Endodermal cell (in vitro differentiated cells): ENCODE data around the gene PDGFRB. TPM values are rescaled to one million over a fixed set of nuclear protein-coding genes. Genes with fewer than 3 reads are reported as not detected.

Experiments
- DNase-seq: peaks from one replicate; pipeline ENCODE4 v3.0.0-alpha.2; 2017
- H3K27ac ChIP-seq: 2 replicates; pipeline ENCODE4 v1.5.1; 2013; ENCODE audit warnings: mild to moderate bottlenecking, low read depth, low read length, moderate library complexity
- H3K27me3 ChIP-seq: 2 replicates; pipeline ENCODE4 v1.6.1; 2013; ENCODE audit warnings: mild to moderate bottlenecking, low read length, moderate library complexity; ENCODE audit not compliant: insufficient read depth, control insufficient read depth, poor library complexity, severe bottlenecking
- H3K36me3 ChIP-seq: 2 replicates; pipeline ENCODE4 v1.7.0; 2013; ENCODE audit warnings: mild to moderate bottlenecking, low read length, moderate library complexity; ENCODE audit not compliant: control insufficient read depth, insufficient read depth
- H3K4me1 ChIP-seq: one replicate; pipeline ENCODE4 v1.7.0; 2013; ENCODE audit warnings: low read length; ENCODE audit not compliant: control insufficient read depth, insufficient read depth
- H3K4me3 ChIP-seq: 2 replicates; pipeline ENCODE4 v1.5.1; 2013; ENCODE audit warnings: mild to moderate bottlenecking, low read length, moderate library complexity
- H3K9ac ChIP-seq: 2 replicates; pipeline ENCODE4 v1.6.1; 2013; ENCODE audit warnings: mild to moderate bottlenecking, low read length, moderate library complexity; ENCODE audit not compliant: poor library complexity, severe bottlenecking; ENCODE audit errors: extremely low read depth
- H3K9me3 ChIP-seq: 2 replicates; pipeline ENCODE4 v1.6.1; 2013; ENCODE audit warnings: mild to moderate bottlenecking, low read length, moderate library complexity; ENCODE audit not compliant: control insufficient read depth
- H3K27ac Mint-ChIP-seq: 2 replicates; pipeline ENCODE4 v1.8.0; 2020; ENCODE audit warnings: mixed read lengths
- H3K27me3 Mint-ChIP-seq: 2 replicates; pipeline ENCODE4 v1.8.0; 2021; ENCODE audit warnings: mild to moderate bottlenecking, mixed read lengths; ENCODE audit not compliant: insufficient read depth
- H3K36me3 Mint-ChIP-seq: 2 replicates; pipeline ENCODE4 v1.8.0; 2020; ENCODE audit warnings: low read depth, mixed read lengths
- H3K4me1 Mint-ChIP-seq: 2 replicates; pipeline ENCODE4 v1.8.0; 2020; ENCODE audit warnings: mixed read lengths
- H3K4me3 Mint-ChIP-seq: 2 replicates; pipeline ENCODE4 v1.8.0; 2020; ENCODE audit warnings: mild to moderate bottlenecking, moderate library complexity, mixed read lengths
- H3K9me3 Mint-ChIP-seq: 2 replicates; pipeline ENCODE4 v1.8.0; 2020; ENCODE audit warnings: mild to moderate bottlenecking, mixed read lengths
- WGBS, 2 experiments: methylation state at CpG; one replicate each; pipeline versions ENCODE4 v1.1.5 to v1.1.7; 2013; ENCODE audit warnings: missing lambda C conversion rate in 2 of 2, mixed read lengths in 1 of 2; ENCODE audit not compliant: insufficient coverage in 1 of 2, insufficient read length in 1 of 2; 5-methylcytosine and 5-hydroxymethylcytosine counted together
- total RNA-seq, 2 donors: library from RNA; stranded (reverse); fragmentation: NEBNext Ultra II Directional in 1 of 2; extraction: Animal tissue kit (Norgen Biotek cat#: 25700) in 1 of 2; gene quantifications; 2 replicates in 1 of 2; 3 replicates in 1 of 2; pipeline ENCODE4 v1.2.1, GENCODE V29; 2021
- TF ChIP-seq, protein P1 (sequence below): fragments of 200-600 bp; sonication (generic); conservative IDR thresholded peaks from 2 replicates; pipeline ENCODE4 v1.5.0; 2021; ENCODE audit warnings: antibody characterized with exemption, mild to moderate bottlenecking

Gene PDGFRB
- total RNA-seq, 2 donors from 2014 or later = 4.1 to 6.5 TPM

- Mint-ChIP-seq H3K36me3 (no peaks in the 10 kb centered on the region), H3K27me3 (peaks cover 56% of the 10 kb centered on the region), H3K27ac (no peak overlapping the region), H3K4me3 (no peak overlapping the region), H3K9me3 (no peaks in the 10 kb centered on the region), H3K4me1 (peaks cover 5% of the 10 kb centered on the region)
- no peak overlapping the region for H3K27ac ChIP-seq
- H3K36me3 ChIP-seq = no peaks in the 10 kb centered on the region
- H3K9ac ChIP-seq = no peak overlapping the region
- peaks cover 12% of the 10 kb centered on the region for H3K27me3 ChIP-seq
- H3K4me3 ChIP-seq = no peak overlapping the region
- 71 to 80% methylated on average over 3 to 4 of the region's 4 CpGs for WGBS, 2 experiments
- no peaks in the 10 kb centered on the region for H3K9me3 ChIP-seq
- H3K4me1 ChIP-seq = no peaks in the 10 kb centered on the region
- DNase-seq = no peak
- TF ChIP-seq, protein P1, sequence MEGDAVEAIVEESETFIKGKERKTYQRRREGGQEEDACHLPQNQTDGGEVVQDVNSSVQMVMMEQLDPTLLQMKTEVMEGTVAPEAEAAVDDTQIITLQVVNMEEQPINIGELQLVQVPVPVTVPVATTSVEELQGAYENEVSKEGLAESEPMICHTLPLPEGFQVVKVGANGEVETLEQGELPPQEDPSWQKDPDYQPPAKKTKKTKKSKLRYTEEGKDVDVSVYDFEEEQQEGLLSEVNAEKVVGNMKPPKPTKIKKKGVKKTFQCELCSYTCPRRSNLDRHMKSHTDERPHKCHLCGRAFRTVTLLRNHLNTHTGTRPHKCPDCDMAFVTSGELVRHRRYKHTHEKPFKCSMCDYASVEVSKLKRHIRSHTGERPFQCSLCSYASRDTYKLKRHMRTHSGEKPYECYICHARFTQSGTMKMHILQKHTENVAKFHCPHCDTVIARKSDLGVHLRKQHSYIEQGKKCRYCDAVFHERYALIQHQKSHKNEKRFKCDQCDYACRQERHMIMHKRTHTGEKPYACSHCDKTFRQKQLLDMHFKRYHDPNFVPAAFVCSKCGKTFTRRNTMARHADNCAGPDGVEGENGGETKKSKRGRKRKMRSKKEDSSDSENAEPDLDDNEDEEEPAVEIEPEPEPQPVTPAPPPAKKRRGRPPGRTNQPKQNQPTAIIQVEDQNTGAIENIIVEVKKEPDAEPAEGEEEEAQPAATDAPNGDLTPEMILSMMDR = no peak
Observed at GRCh38 chr5:150178262-150178661, 22.6 kb upstream of the PDGFRB start.

DNA sequence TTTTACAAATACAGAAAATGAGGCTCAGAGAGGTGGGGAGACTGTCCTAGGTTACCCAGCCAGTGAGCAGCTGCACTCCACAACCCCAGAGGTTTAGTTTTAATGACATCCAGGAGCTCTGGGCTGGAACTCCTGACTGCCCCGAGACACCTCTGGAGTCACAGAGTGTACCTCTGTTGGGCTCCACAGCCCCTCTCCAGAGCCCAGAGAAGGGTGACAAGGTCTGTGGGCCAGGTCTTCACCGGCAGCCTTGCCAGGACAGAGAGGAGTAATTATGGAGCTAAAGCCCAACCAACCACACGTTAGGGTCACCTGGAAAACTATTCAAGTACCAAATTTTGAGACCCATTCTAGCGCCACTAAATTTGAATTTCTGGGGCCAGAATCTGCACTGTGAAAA is 22.1 kb upstream of the PDGFRB start:
- no peaks in the 10 kb centered on the region for H3K9me3 ChIP-seq
- no peak overlapping the region for H3K9ac ChIP-seq
- H3K9me3 Mint-ChIP-seq = no peaks in the 10 kb centered on the region
- no peak overlapping the region for H3K27ac ChIP-seq
- WGBS, 2 experiments = 87 to 88% methylated on average over 4 of the region's 4 CpGs
- H3K27me3 ChIP-seq = peaks cover 7% of the 10 kb centered on the region
- no peaks in the 10 kb centered on the region for H3K36me3 ChIP-seq
- no peak for DNase-seq
- peaks cover 3% of the 10 kb centered on the region for H3K4me1 ChIP-seq
- no peak overlapping the region for H3K27ac Mint-ChIP-seq
- H3K4me3 ChIP-seq = no peak overlapping the region
- no peak overlapping the region for H3K4me3 Mint-ChIP-seq
- peaks cover 11% of the 10 kb centered on the region for H3K4me1 Mint-ChIP-seq
- H3K36me3 Mint-ChIP-seq = no peaks in the 10 kb centered on the region
- TF ChIP-seq, protein P1 = no peak
- H3K27me3 Mint-ChIP-seq = peaks cover 53% of the 10 kb centered on the region

DNA sequence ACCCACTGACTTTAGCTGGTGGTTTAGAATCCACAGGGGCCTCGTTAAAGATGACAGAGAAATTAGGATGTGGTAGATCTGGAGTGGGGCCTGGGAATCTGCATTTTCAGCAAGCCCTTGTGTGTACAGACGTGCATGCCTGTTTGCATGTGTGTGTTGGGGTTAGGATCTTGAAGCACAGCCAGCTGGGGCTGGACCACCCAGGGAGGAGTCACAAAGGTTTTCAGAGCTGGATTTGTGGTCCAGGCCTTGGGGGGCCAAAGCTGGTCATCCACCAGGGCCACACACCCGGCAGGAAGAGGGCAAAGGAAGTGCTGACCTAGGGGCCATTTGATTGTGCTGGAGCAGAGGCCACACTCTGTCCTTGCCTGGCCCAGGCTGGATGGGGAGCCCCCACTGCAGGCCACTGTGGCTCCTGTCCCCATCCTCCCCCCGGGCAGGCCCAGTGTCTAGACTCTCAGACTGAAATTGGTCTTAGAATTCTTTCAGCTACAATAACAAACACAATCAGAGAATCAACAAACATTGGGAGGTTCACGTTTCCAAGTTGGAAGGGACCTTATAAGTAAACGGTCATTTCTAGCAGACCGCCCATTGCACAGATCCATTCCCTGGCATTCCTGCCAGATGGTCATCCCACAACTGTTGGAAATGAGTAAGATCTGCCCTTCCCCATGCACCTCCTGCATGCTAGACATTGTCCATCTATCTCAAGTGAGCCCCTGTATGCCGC is 21.3 kb upstream of the PDGFRB start:
- Mint-ChIP-seq H3K4me1 (peaks cover 18% of the 10 kb centered on the region), H3K36me3 (no peaks in the 10 kb centered on the region), H3K4me3 (no peak overlapping the region), H3K27ac (no peak overlapping the region), H3K27me3 (peaks cover 56% of the 10 kb centered on the region), H3K9me3 (no peaks in the 10 kb centered on the region)
- WGBS, 2 experiments = 89% methylated on average over 7 to 8 of the region's 8 CpGs
- peaks cover 7% of the 10 kb centered on the region for H3K27me3 ChIP-seq
- peaks cover 3% of the 10 kb centered on the region for H3K4me1 ChIP-seq
- no peak overlapping the region for H3K4me3 ChIP-seq
- no peaks in the 10 kb centered on the region for H3K9me3 ChIP-seq
- TF ChIP-seq, protein P1 = no peak
- no peaks in the 10 kb centered on the region for H3K36me3 ChIP-seq
- no peak for DNase-seq
- H3K9ac ChIP-seq = no peak overlapping the region
- H3K27ac ChIP-seq = no peak overlapping the region
